DOHH2 (cell line): ENCODE results near the gene FBLN7.
"Not testable (repeated sequence)": the region's sequence is repeated elsewhere in the genome, so short reads cannot be mapped to it uniquely, and the experiment has no call there.

Experiments
- CTCF ChIP-seq: fragments of 200-600 bp; sonication (generic); IDR thresholded peaks from one replicate; pipeline ENCODE4 v1.5.1; 2014; ENCODE audit warnings: antibody characterized with exemption, mild to moderate bottlenecking, low read depth, low read length; ENCODE audit not compliant: poor library complexity, severe bottlenecking
- EZH2phosphoT487 ChIP-seq: fragments of 200-600 bp; sonication (generic); IDR thresholded peaks from 2 replicates; pipeline ENCODE4 v1.6.1; 2017; ENCODE audit warnings: borderline replicate concordance, mild to moderate bottlenecking, antibody characterized with exemption, low read length, moderate library complexity, mixed read lengths

DNA sequence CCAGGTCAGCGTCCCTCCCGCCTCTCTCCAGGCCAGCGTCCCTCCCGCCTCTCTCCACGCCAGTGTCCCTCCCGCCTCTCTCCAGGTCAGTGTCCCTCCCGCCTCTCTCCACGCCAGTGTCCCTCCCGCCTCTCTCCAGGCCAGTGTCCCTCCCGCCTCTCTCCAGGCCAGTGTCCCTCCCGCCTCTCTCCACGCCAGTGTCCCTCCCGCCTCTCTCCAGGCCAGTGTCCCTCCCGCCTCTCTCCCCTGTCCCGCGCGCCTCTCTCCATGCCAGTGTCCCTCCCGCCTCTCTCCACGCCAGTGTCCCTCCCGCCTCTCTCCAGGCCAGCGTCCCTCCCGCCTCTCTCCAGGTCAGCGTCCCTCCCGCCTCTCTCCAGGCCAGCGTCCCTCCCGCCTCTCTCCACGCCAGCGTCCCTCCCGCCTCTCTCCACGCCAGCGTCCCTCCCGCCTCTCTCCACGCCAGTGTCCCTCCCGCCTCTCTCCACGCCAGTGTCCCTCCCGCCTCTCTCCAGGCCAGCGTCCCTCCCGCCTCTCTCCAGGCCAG, 1.5 kb downstream of the FBLN7 start:
- TF ChIP-seq CTCF, EZH2phosphoT487: not testable (repeated sequence)
